ENCODE results near the gene PPARGC1A. TPM values are rescaled to one million over a fixed set of nuclear protein-coding genes. Genes with fewer than 3 reads are reported as not detected.

Gene PPARGC1A
- total RNA-seq, 2 donors from 2014 or later, result 8.9 to 10.2 TPM

DNA sequence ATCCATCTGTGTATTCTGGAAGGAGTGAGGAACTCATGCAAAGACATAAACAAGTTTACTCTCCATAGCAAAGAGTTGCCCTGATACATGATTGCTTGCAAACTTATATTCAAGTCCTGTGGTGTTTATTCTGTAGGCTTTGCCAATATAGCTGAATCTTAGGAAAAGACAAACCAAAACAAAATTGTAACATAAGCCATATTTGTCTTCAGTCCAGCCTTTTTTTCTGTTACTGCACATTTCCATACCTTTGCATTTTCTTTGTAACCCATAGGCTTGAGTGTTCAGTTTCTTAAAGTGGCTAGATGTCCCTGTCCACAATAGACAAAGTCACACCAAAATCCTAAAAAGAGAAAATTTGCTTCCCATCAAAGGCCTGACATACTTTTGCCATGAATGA is 120.4 kb downstream of the PPARGC1A start:
- H3K36me3 Mint-ChIP-seq (ENCODE audit: low read depth), result no peaks in the 10 kb centered on the region
- H3K9me3 Mint-ChIP-seq, result no peaks in the 10 kb centered on the region

DNA sequence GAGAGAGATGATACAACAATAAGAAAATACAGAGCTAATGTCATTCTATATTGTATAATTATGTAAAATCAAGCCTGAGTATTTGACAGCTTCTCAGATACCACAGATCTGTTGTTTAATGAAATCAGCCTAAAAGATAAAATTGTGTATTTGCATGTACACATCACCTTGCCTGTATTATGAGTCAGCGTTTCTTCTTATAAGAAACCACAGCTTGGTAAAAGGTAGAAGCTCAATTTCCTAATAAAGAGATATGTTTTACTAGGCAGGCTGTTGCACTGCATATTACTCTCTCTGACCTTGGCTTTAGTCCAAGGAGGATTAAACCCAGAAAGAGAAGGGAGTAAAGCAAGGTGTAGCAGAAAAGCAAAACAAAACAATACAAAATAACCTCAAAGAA is 121.3 kb downstream of the PPARGC1A start:
- no peak overlapping the region for H3K9ac ChIP-seq (ENCODE audit: extremely low read depth, low read length, poor library complexity, severe bottlenecking)
- no peaks in the 10 kb centered on the region for H3K4me1 ChIP-seq (ENCODE audit: control insufficient read depth, insufficient read depth, low read length)
- H3K36me3 ChIP-seq (ENCODE audit: control insufficient read depth, insufficient read depth, low read length), result no peaks in the 10 kb centered on the region
- DNase-seq, result no peak
- no peaks in the 10 kb centered on the region for H3K27me3 ChIP-seq (ENCODE audit: control insufficient read depth, insufficient read depth, low read length, poor library complexity, severe bottlenecking)
- WGBS, 2 experiments (ENCODE audit: insufficient coverage in 1 of 2, insufficient read length in 1 of 2), result 87% methylated on average over 1 of the region's 1 CpG; no CpG with 5 or more reads in 1 of the 2 experiments
- H3K4me1 Mint-ChIP-seq, result peaks cover 24% of the 10 kb centered on the region
- H3K27me3 Mint-ChIP-seq (ENCODE audit: insufficient read depth), result no peaks in the 10 kb centered on the region
- no peaks in the 10 kb centered on the region for H3K36me3 Mint-ChIP-seq (ENCODE audit: low read depth)
- no peaks in the 10 kb centered on the region for H3K9me3 Mint-ChIP-seq
- no peak overlapping the region for H3K27ac Mint-ChIP-seq
- H3K27ac ChIP-seq (ENCODE audit: low read depth, low read length), result no peak overlapping the region
- H3K9me3 ChIP-seq (ENCODE audit: control insufficient read depth, low read length), result no peaks in the 10 kb centered on the region
- TF ChIP-seq CTCF (conservative IDR thresholded peaks at IDR 0.05), result no peak
- no peak overlapping the region for H3K4me3 Mint-ChIP-seq
- H3K4me3 ChIP-seq (ENCODE audit: low read length), result no peak overlapping the region

More for the DNA sequence above, 120.4 kb downstream of the PPARGC1A start:
- Histone ChIP-seq H3K4me1 (ENCODE audit: control insufficient read depth, insufficient read depth, low read length) (no peaks in the 10 kb centered on the region), H3K4me3 (ENCODE audit: low read length) (no peak overlapping the region), H3K9me3 (ENCODE audit: control insufficient read depth, low read length) (no peaks in the 10 kb centered on the region), H3K9ac (ENCODE audit: extremely low read depth, low read length, poor library complexity, severe bottlenecking) (no peak overlapping the region), H3K36me3 (ENCODE audit: control insufficient read depth, insufficient read depth, low read length) (no peaks in the 10 kb centered on the region), H3K27ac (ENCODE audit: low read depth, low read length) (no peak overlapping the region), H3K27me3 (ENCODE audit: control insufficient read depth, insufficient read depth, low read length, poor library complexity, severe bottlenecking) (no peaks in the 10 kb centered on the region)
- DNase-seq, result no peak
- Mint-ChIP-seq H3K4me1 (peaks cover 29% of the 10 kb centered on the region), H3K27me3 (ENCODE audit: insufficient read depth) (no peaks in the 10 kb centered on the region), H3K27ac (no peak overlapping the region), H3K4me3 (no peak overlapping the region)
- no peak for TF ChIP-seq CTCF (conservative IDR thresholded peaks at IDR 0.05)

DNA sequence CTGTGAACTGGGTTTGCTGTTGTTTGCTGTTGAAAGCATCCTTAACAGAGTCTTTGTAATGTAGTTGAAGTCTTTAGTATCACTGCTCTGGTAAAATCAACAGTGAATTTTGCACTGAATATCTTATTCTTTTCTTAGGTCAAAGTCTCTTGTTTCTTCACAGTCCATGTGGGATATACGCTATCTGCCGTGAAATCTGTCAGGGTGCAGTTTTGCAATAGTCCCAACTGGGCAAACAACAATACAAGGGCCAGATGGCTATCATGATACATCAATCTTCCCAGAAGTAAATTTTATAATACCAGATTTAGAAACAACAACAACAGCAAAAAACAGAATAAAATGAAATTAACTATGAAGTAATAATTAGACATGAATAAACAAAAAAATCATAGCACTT is 123.5 kb downstream of the PPARGC1A start:
- no peaks in the 10 kb centered on the region for H3K36me3 Mint-ChIP-seq (ENCODE audit: low read depth)
- H3K4me1 Mint-ChIP-seq, result peaks cover 21% of the 10 kb centered on the region
- no peaks in the 10 kb centered on the region for H3K27me3 Mint-ChIP-seq (ENCODE audit: insufficient read depth)
- TF ChIP-seq CTCF (conservative IDR thresholded peaks at IDR 0.05), result no peak
- H3K27ac ChIP-seq (ENCODE audit: low read depth, low read length), result no peak overlapping the region
- no peak overlapping the region for H3K27ac Mint-ChIP-seq
- DNase-seq, result no peak
- H3K36me3 ChIP-seq (ENCODE audit: control insufficient read depth, insufficient read depth, low read length), result no peaks in the 10 kb centered on the region
- H3K9me3 ChIP-seq (ENCODE audit: control insufficient read depth, low read length), result no peaks in the 10 kb centered on the region
- no peak overlapping the region for H3K4me3 ChIP-seq (ENCODE audit: low read length)
- no peak overlapping the region for H3K9ac ChIP-seq (ENCODE audit: extremely low read depth, low read length, poor library complexity, severe bottlenecking)
- no peaks in the 10 kb centered on the region for H3K9me3 Mint-ChIP-seq
- H3K4me3 Mint-ChIP-seq, result no peak overlapping the region
- H3K27me3 ChIP-seq (ENCODE audit: control insufficient read depth, insufficient read depth, low read length, poor library complexity, severe bottlenecking), result no peaks in the 10 kb centered on the region
- H3K4me1 ChIP-seq (ENCODE audit: control insufficient read depth, insufficient read depth, low read length), result no peaks in the 10 kb centered on the region
- WGBS, 2 experiments (ENCODE audit: insufficient coverage in 1 of 2, insufficient read length in 1 of 2), result 89 to 90% methylated on average over 2 of the region's 2 CpGs

Data from endodermal cell (in vitro differentiated cells).